HUES6 (cell line): ENCODE data around the gene LINGO1.

Experiments used
- H3K27ac ChIP-seq: 2 replicates; pipeline ENCODE4 v1.7.0; 2013; ENCODE audit warnings: low read depth, mild to moderate bottlenecking, low read length, inconsistent platforms
- H3K27me3 ChIP-seq: 2 replicates; pipeline ENCODE4 v1.6.1; 2013; ENCODE audit warnings: low read length; ENCODE audit not compliant: control insufficient read depth, insufficient read depth
- H3K36me3 ChIP-seq: 2 replicates; pipeline ENCODE4 v1.6.1; 2013; ENCODE audit warnings: low read length; ENCODE audit not compliant: control insufficient read depth, insufficient read depth
- H3K4me1 ChIP-seq: 2 replicates; pipeline ENCODE4 v1.6.1; 2013; ENCODE audit warnings: low read length; ENCODE audit not compliant: control insufficient read depth, insufficient read depth
- H3K4me3 ChIP-seq: 2 replicates; pipeline ENCODE4 v1.5.1; 2013; ENCODE audit warnings: low read depth, low read length
- H3K9ac ChIP-seq: one replicate; pipeline ENCODE4 v1.6.1; 2013; ENCODE audit warnings: mild to moderate bottlenecking, low read length
- H3K9me3 ChIP-seq: 2 replicates; pipeline ENCODE4 v1.6.1; 2013; ENCODE audit warnings: low read depth, low read length; ENCODE audit not compliant: control insufficient read depth, insufficient read depth

Gene LINGO1

GRCh38 chr15:77622934-77623754 lies 9.6 kb downstream of the LINGO1 start:
- Histone ChIP-seq H3K4me1 (peaks cover 56% of the 10 kb centered on the region), H3K27ac (peak overlapping the region; percentile 4; the same call in 1 of the 2 replicates), H3K27me3 (peaks cover 20% of the 10 kb centered on the region; the same call in 1 of the 2 replicates), H3K9ac (peak overlapping the region; percentile 55), H3K9me3 (no peaks in the 10 kb centered on the region), H3K36me3 (no peaks in the 10 kb centered on the region), H3K4me3 (peak overlapping the region; percentile 8; the same call in 1 of the 2 replicates)

- Histone ChIP-seq H3K36me3 (no peaks in the 10 kb centered on the region), H3K4me1 (peaks cover 52% of the 10 kb centered on the region), H3K27me3 (peaks cover 20% of the 10 kb centered on the region; the same call in 1 of the 2 replicates), H3K4me3 (peak overlapping the region; percentile 17; the same call in 1 of the 2 replicates), H3K9ac (peak overlapping the region; percentile 55), H3K9me3 (no peaks in the 10 kb centered on the region), H3K27ac (peak overlapping the region; percentile 4; the same call in 1 of the 2 replicates)
Measured at GRCh38 chr15:77622209-77622933, 10.3 kb downstream of the LINGO1 start.

- Histone ChIP-seq H3K4me3 (no peak overlapping the region), H3K27me3 (peaks cover 20% of the 10 kb centered on the region; the same call in 1 of the 2 replicates), H3K9me3 (no peaks in the 10 kb centered on the region), H3K4me1 (peaks cover 49% of the 10 kb centered on the region), H3K9ac (peak overlapping the region; percentile 1), H3K36me3 (no peaks in the 10 kb centered on the region), H3K27ac (no peak overlapping the region)
Measured at GRCh38 chr15:77621847-77622208, 10.9 kb downstream of the LINGO1 start.

GRCh38 chr15:77620960-77621647 lies 11.6 kb downstream of the LINGO1 start:
- Histone ChIP-seq H3K27me3 (peaks cover 20% of the 10 kb centered on the region; the same call in 1 of the 2 replicates), H3K27ac (no peak overlapping the region), H3K9me3 (no peaks in the 10 kb centered on the region), H3K36me3 (no peaks in the 10 kb centered on the region), H3K9ac (peak overlapping the region; percentile 1), H3K4me1 (peaks cover 51% of the 10 kb centered on the region), H3K4me3 (no peak overlapping the region)

GRCh38 chr15:77620297-77620696 lies 12.4 kb downstream of the LINGO1 start:
- Histone ChIP-seq H3K27ac (no peak overlapping the region), H3K9ac (no peak overlapping the region), H3K4me3 (no peak overlapping the region), H3K4me1 (peaks cover 50% of the 10 kb centered on the region), H3K36me3 (peaks cover under 1% of the 10 kb centered on the region; the same call in 1 of the 2 replicates), H3K27me3 (peaks cover 12% of the 10 kb centered on the region; the same call in 1 of the 2 replicates), H3K9me3 (no peaks in the 10 kb centered on the region)

- Histone ChIP-seq H3K4me3 (no peak overlapping the region), H3K4me1 (peaks cover 50% of the 10 kb centered on the region), H3K27ac (no peak overlapping the region), H3K9ac (no peak overlapping the region), H3K36me3 (peaks cover 5% of the 10 kb centered on the region), H3K9me3 (no peaks in the 10 kb centered on the region), H3K27me3 (peaks cover 8% of the 10 kb centered on the region; the same call in 1 of the 2 replicates)
Measured at GRCh38 chr15:77619883-77620282, 12.8 kb downstream of the LINGO1 start.

- no peaks in the 10 kb centered on the region for H3K9me3 ChIP-seq
- H3K4me3 ChIP-seq, result no peak overlapping the region
- H3K27ac ChIP-seq, result no peak overlapping the region
- no peak overlapping the region for H3K9ac ChIP-seq
- peaks cover 12% of the 10 kb centered on the region for H3K36me3 ChIP-seq
- H3K27me3 ChIP-seq, result peaks cover 8% of the 10 kb centered on the region; the same call in 1 of the 2 replicates
- H3K4me1 ChIP-seq, result peaks cover 32% of the 10 kb centered on the region
Measured at GRCh38 chr15:77617476-77618230, 15.1 kb downstream of the LINGO1 start.

- H3K4me1 ChIP-seq, result peaks cover 31% of the 10 kb centered on the region
- H3K27me3 ChIP-seq, result no peaks in the 10 kb centered on the region; the same call in 1 of the 2 replicates
- H3K9ac ChIP-seq, result no peak overlapping the region
- H3K27ac ChIP-seq, result no peak overlapping the region
- H3K4me3 ChIP-seq, result no peak overlapping the region
- H3K36me3 ChIP-seq, result peaks cover 12% of the 10 kb centered on the region
- H3K9me3 ChIP-seq, result no peaks in the 10 kb centered on the region
Measured at GRCh38 chr15:77616072-77616471, 16.6 kb downstream of the LINGO1 start.

- H3K27ac ChIP-seq, result no peak overlapping the region
- no peaks in the 10 kb centered on the region; the same call in 1 of the 2 replicates for H3K27me3 ChIP-seq
- H3K9me3 ChIP-seq, result no peaks in the 10 kb centered on the region
- H3K4me3 ChIP-seq, result no peak overlapping the region
- H3K4me1 ChIP-seq, result peaks cover 31% of the 10 kb centered on the region
- H3K36me3 ChIP-seq, result peaks cover 12% of the 10 kb centered on the region
- no peak overlapping the region for H3K9ac ChIP-seq
Measured at GRCh38 chr15:77615472-77615871, 17.2 kb downstream of the LINGO1 start.

- Histone ChIP-seq H3K9ac (no peak overlapping the region), H3K27ac (no peak overlapping the region), H3K27me3 (no peaks in the 10 kb centered on the region), H3K4me1 (peaks cover 26% of the 10 kb centered on the region), H3K36me3 (peaks cover 12% of the 10 kb centered on the region), H3K9me3 (no peaks in the 10 kb centered on the region), H3K4me3 (no peak overlapping the region)
Measured at GRCh38 chr15:77614251-77614806, 18.4 kb downstream of the LINGO1 start.
